HT1080 (cell line): ENCODE data around the gene SERPING1. TPM values are rescaled to one million over a fixed set of nuclear protein-coding genes. Genes with fewer than 3 reads are reported as not detected.

Experiments used
- DNase-seq: peaks from one replicate; pipeline ENCODE4 v3.0.0-alpha.2; 2015; ENCODE audit warnings: low read depth
- polyA plus RNA-seq, 2 experiments: library from polyadenylated mRNA; depleted of rRNA; stranded (reverse); fragments of >200 nt; gene quantifications; 2 replicates each; pipeline ENCODE4 v1.2.3, GENCODE V29; 2015
- total RNA-seq: library from RNA; depleted of rRNA; stranded (reverse); fragments of >200 nt; shearing (Covaris generic); gene quantifications from 2 replicates; pipeline ENCODE4 v1.2.3, GENCODE V29; 2014; rRNA removed

SERPING1 gene
- total RNA-seq: not detected in 2 replicates
- 0.05 TPM in 1 of 2 replicates, not detected in the other for polyA plus RNA-seq (2015; cell fraction: cytosol; rRNA removed)
- polyA plus RNA-seq (2015; cell fraction: nucleus; rRNA removed): not detected in 2 replicates

GRCh38 chr11:57597461-57597915 is at the start of gene SERPING1:
SERPING1 (plus strand) TSS chr11:57597685; CDS start chr11:57598271, 586 bp downstream.
- DNase-seq: no peak

GRCh38 chr11:57547854-57548377 is 49.6 kb upstream of the SERPING1 start:
- no peak for DNase-seq

DNA sequence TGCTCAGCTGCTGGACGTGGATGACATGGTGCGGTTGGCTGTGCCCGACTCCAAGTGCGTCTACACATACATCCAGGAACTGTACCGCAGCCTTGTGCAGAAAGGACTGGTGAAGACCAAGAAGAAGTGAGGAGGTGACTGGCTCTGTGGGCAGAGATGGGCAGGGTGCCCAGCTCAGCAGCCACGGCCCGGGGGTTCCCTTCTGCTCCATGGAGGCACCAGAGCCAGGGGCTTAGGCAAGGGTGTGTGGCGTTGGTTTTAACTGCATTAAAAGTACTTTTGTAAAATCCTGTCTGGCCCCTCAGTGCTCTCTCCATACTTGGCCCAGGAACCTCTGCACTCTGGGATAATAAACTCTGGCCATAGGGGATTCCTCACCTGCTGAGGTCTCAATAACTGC is 47.5 kb upstream of the SERPING1 start:
- no peak for DNase-seq

DNA sequence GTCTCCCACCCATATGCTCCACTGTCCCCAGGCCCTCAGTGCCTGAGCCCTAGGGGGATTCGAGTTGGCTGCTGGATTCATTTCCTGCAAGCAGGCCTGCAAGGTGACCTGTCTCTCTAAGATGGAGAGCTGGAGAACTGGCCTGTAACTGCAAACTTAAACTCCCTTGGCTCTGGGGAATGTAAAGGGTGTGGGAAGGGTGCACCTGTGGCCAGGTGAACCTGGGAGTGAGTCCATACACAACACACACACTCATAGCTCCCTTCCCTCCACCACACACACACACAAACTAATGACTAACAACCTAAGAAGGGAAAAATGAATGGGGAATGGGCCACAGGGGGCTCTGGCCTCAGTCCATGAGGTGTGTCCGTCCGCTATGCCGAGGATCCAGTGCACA is 45.5 kb upstream of the SERPING1 start:
- DNase-seq: no peak

DNA sequence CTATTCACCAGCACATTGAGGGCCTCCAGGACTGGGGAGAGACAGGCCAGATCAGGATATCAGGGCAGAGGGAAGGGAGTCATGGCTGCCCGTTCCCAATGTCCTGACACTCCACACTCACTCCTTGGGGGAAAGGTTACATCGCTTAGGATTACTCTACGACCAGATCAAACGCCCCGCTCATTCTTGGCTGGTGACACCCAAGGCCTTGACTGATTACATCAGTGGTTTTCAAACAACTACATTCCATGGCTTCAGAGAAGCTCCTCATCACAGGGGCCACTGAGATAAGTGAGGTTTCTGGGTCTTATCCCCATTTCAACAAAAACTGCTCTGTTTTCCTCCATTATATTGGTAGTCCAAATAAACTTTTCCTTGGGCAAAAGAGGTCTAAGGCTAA is 45.0 kb upstream of the SERPING1 start:
- no peak for DNase-seq

DNA sequence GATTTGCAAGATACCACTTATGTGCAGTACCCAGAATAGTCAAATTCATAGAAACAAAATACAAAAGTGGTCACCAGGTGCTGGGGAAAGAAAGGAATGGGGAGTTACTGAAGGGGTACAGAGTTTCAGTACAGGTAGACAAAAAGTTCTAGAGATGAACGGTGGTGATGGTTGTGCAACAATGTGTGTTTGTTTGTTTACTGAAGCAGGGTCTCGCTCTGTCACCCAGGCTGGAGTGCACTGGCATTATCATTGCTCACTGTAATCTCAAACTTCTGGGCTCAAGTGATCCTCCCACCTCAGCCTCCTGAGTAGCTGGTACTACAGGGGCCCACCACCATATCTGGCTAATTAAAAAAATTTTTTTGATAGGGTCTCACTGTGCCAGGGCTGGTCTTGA is 42.1 kb upstream of the SERPING1 start:
- no peak for DNase-seq

DNA sequence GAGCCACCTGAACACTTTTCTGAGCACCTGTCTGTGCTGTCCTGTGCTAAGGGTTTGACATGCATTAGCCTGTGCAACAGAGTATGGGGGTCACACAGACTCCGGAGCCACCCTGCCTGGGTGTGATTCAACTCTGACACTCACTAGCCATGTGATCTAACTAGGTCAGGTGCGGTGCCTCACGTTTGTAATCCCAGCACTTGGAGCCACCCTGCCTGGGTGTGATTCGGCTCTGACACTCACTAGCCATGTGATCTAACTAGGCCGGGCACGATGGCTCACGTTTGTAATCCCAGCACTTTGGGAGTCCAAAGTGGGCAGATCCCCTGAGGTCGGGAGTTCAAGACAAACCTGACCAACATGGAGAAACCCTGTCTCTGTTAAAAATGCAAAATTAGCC is 41.4 kb upstream of the SERPING1 start:
- no peak for DNase-seq

- no peak for DNase-seq
These were observed 37.3 kb upstream of the SERPING1 start for GRCh38 chr11:57560146-57560545.

GRCh38 chr11:57562596-57562995 is 34.9 kb upstream of the SERPING1 start:
- no peak for DNase-seq

DNA sequence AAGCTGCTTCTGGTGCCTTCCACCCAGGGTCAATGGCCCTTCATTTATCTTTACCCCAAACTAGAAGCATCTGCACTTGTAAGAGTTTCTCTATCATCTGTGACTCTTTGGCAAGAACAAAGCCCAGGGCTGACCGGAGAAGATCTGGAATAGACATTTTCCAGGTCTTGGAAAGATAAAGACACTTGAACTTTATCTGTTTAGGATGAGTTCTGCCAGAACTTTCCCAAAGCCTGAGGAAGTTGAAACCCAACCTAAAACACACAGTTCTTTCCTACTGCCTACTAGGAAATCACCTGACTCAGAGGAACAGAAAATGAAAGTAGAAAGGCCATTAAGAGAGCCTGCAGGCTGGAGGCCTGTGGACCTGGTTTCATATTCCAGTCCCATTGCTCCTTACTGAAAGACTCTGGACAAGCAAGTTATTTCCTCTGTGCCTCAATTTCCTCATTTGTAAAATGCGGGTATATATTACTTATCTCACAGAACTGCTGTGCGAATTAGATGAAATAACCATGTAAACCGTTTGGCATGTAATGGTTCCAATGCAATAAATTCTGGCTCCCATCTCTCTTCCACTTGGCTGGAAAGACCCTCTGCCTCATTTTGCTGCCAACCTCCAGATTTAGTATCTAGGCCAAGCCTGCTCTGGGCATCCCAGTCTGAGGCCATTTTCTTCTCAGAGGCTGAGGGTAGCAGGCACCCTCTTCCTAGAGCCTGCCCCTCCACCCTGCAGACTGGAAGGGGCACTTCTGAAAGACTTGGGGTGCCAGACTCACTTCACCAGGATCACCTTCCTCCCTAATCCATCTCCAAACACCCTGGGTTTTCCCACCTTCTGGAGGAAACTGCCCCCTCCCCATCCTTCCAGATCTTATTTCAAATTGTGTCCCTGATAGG is 31.2 kb upstream of the SERPING1 start:
- peak; percentile 47 for DNase-seq

DNA sequence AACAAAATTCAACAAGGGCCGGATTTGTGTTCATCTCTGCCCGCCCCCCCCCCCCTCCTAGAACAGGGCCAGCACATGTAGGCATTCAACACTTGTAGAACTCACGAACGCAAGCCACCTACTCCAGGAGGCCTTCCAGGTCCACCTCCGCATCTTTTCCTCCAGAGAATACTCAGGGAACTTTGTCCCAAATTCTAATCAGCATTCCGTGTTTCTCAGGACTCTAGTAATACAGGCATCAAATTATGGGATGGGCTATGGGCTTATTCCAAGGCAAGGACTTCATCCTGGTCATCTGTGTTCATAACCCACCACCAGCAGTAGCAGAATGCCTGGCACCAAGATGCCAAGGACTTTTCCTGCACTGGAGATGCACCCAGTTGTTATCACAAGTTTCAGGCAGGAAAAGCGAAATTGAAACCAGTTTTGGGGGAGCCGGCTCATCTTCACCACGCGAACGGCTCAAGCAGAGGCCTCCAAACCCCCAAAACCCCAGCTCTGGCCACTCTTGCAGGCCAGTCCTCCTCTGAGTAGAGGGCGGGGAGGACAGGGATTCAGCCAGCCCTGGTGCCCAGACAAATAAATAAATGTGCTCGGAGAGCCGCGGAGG is 30.5 kb upstream of the SERPING1 start:
- peak; percentile 17 for DNase-seq

DNA sequence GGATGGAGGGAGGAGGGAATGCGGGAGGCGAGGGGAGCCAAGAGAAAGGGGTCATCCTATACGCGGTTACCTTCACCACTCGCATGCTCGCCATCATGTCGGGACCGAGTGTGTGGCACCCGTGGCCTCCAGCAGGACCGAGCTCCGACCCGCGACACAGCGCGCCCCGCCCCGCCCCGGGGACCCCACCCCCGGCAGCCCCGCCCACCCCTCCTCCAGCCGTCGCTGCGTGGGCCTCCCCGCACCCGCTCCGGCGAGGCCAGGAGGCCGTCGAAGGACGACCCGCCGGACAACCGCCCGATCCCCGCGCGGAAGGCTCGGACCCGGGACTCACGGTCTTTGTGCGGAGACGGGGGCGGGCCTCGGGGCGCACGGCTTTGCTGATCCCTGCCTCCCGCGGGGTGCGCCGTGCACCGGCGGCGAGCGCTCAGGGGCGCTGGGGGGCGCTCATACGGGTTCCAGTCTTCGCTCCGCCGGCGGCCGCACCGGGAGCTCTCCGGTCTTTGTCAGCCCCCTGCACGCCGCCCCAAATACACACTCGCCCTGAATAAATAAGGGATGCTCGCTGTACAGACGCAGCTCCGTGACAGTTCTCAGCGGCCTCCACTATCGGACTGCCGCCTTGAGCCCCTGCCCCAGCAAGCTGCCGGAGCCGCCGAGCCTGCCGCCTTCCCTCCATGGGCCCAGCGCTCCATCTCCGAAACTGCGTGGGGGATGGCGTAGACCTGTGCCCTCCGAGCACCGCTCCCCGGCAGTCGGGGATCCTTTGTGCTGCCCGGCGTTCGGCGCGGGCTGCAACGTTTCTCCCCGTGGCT is 29.8 kb upstream of the SERPING1 start, which contains the start of gene UBE2L6:
TSS of gene UBE2L6 (minus strand) at position 158 of the 815 bp plus-strand sequence. CDS start at position 97, 61 bp downstream.
- DNase-seq: peak; percentile 9

DNA sequence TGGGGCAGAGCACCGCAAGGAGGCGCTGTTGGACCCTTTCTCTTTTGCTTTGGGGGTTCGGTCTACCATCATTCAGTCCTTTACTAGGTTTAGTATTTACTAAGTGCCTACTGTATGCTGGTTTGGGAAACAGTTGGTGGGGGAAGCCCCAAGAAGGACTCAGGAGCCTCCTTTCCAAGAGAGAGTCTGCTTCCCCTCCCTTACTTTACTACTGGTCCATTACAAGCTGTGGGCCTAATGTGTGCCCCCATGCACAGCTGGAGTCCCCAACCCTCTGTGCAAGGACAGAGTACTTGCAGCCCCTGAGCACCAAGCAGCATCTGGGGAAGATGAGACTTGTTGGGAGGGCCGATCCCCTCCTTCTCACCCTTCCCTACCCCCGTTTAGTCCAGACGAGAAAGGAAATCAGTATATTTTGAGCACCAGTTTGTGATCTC is 29.1 kb upstream of the SERPING1 start:
- DNase-seq: peak; percentile 77

GRCh38 chr11:57571606-57572005 is 25.9 kb upstream of the SERPING1 start:
- DNase-seq: no peak

GRCh38 chr11:57574061-57574460 is 23.4 kb upstream of the SERPING1 start:
- DNase-seq: no peak

DNA sequence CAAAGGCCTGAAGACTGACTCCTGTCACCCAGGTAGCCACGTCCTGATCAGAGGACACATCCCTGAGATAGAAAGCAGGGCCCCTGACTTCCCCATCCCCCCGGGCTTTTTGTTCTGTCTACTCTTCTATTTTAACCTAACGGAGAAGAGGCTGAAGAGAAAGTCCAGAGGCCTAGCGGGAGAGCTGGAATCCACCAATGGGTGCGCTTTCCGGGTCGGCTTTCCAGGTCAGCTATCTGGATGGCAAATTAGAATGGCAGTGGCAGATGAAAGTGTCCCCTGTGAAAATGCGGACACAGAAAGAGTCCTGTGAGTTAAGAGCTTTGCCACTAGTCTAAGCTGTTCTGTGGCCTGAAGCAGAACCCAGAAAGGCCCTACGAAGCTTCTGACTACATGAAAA is 13.1 kb upstream of the SERPING1 start:
- DNase-seq: no peak

GRCh38 chr11:57585301-57585700 is 12.2 kb upstream of the SERPING1 start:
- DNase-seq: no peak

DNA sequence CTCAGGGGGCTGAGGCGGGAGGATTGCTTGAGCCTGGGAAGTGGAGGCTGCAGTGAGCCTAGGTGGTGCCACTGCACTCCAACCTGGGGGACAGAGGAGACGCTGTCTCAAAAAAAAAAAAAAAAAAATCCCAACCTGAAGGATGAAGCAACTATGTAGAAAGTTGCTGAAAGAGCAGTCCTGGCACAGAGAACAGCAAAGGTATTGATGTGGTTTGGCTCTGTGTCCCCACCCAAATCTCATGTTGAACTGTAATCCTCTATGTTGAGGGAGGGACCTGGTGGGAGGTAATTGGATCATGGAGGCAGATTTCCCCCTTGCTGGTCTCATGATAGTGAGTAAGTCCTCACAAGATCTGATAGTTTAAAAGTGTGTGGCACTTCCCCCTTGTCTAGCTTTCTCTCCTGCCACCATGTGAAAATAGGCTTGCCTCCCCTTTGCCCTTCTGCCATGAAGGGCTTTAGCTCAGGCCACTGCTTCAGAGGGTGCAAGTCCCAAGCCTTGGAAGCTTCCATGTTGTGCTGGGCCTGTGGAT is 10.7 kb upstream of the SERPING1 start:
- no peak for DNase-seq

GRCh38 chr11:57588046-57588710 is 9.3 kb upstream of the SERPING1 start:
- no peak for DNase-seq

GRCh38 chr11:57596266-57596885 is 1.1 kb upstream of the SERPING1 start:
- DNase-seq: no peak
